ENCODE data around the gene ZNF112.

GRCh38 chr19:44308011-44308410 lies 48.5 kb downstream of the ZNF112 start:
- TF ChIP-seq CTCF (IDR thresholded peaks at IDR 0.05): no peak
- TF ChIP-seq POLR2A (IDR thresholded peaks at IDR 0.05): no peak
- no peak for TF ChIP-seq EP300 (IDR thresholded peaks at IDR 0.05)
- no peak for TF ChIP-seq POLR2AphosphoS5 (IDR thresholded peaks at IDR 0.05)

Measured in gastroesophageal sphincter (tissue), 3 donors.